Measurements from ENCODE around the gene POLQ. TPM values are rescaled to one million over a fixed set of nuclear protein-coding genes. Genes with fewer than 3 reads are reported as not detected.

POLQ gene
- total and polyA plus RNA-seq, 9 of the 15 experiments (the other 6 are each of a cell fraction or from before 2014, with no cell fraction given) = 1.5 to 19.0 (median 8.8) TPM

GRCh38 chr3:121545574-121546455 is at the start of gene POLQ (continued):
- TF ChIP-seq RBFOX2 (IDR thresholded peaks at IDR 0.05; ENCODE audit: low read depth, low read length) = peak; percentile 85
- no peak for TF ChIP-seq ZNF511 (CRISPR knock-in tag; IDR thresholded peaks at IDR 0.05)
- TF ChIP-seq ZFP30 (CRISPR knock-in tag; IDR thresholded peaks at IDR 0.05; ENCODE audit: borderline replicate concordance) = no peak
- TF ChIP-seq NKRF (IDR thresholded peaks at IDR 0.05; ENCODE audit: borderline replicate concordance) = peak; percentile 85
- no peak for TF ChIP-seq PYGO2 (tag; IDR thresholded peaks at IDR 0.05)
- peak; percentile 75 for TF ChIP-seq SUPT5H (IDR thresholded peaks at IDR 0.05)
- no peak for TF ChIP-seq ZNF518B (CRISPR knock-in tag; IDR thresholded peaks at IDR 0.05)
- peak; percentile 89 for TF ChIP-seq ZBTB40 (IDR thresholded peaks at IDR 0.05)
- TF ChIP-seq ZBTB40 (CRISPR knock-in tag; IDR thresholded peaks at IDR 0.05) = no peak
